ENCODE measurements around the gene EBF3.

The EBF3 gene

DNA sequence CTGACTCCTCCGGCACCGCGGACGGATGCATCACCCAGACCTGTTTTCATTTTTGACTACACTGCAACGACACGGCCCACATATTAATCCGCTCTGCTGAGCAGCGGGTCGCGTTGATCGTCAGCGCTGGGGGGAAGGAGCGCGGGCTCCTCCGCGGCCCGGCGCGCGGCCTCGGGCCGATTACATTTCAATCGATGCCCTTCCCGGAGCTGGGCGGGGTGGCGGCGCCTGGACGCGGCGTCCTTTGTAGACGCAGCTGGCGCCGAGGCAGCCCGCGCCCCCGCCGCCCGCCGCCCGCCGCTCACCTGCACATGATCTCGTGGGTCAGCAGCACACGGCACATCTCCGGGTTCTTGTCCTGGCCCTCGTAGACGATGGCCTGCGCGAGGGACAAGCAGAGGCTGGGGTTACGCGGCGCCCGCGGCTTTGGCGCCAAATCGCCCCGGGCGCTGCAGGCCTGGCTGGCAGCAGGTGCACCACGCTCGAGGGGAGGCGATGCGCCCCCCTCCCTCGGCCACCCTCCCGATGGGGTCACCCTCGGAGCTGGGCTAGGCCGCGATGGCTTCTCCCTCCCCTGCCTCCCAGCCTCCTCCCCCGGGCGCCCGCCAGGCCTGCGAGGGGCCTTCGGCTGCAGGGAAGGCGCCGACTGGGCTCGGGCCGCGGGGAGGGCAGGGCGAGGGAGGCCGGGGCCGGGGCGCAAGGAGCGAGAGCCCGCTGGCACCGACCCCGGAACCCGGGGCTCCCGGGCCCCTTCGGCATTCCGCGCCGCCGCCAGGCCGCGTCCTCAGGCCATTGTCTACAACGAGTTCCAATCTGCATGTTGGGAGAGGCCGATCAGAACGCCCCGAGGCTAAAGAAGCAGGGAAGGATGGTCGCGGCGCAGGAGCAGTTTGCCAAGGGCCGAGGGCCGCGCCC is 5.2 kb downstream of the EBF3 start:
- DNase-seq (ENCODE audit: insufficient read length, low spot score), result no peak
- TF ChIP-seq, protein P1, sequence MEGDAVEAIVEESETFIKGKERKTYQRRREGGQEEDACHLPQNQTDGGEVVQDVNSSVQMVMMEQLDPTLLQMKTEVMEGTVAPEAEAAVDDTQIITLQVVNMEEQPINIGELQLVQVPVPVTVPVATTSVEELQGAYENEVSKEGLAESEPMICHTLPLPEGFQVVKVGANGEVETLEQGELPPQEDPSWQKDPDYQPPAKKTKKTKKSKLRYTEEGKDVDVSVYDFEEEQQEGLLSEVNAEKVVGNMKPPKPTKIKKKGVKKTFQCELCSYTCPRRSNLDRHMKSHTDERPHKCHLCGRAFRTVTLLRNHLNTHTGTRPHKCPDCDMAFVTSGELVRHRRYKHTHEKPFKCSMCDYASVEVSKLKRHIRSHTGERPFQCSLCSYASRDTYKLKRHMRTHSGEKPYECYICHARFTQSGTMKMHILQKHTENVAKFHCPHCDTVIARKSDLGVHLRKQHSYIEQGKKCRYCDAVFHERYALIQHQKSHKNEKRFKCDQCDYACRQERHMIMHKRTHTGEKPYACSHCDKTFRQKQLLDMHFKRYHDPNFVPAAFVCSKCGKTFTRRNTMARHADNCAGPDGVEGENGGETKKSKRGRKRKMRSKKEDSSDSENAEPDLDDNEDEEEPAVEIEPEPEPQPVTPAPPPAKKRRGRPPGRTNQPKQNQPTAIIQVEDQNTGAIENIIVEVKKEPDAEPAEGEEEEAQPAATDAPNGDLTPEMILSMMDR (IDR thresholded peaks at IDR 0.05; ENCODE audit: insufficient read depth, missing control alignments), result no peak
- FAIRE-seq, result no peak

DNA sequence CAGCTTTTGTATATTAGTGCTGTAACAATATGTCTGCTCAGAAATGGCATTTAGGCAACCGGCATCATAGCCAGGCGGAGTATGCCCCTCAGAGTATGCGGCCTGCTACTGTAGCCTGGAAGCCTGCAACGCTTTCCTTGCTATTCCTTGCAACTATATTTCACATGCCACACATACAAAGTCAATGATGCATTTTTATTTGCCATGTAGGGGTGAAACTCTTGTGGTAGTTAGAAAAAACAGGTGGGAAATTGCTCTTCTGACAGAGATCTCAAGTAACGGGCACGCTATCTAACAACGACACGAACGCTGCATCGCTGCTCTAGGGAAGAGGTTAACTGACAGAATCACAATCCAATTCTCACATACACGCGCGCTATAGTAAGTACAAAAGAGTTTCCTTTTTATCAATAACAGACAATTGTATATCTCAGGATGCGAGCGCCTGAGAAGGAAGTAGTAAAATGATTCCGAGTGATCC is 5.9 kb downstream of the EBF3 start:
- FAIRE-seq (no peak), DNase-seq (ENCODE audit: insufficient read length, low spot score) (no peak)
- TF ChIP-seq, protein P1 (IDR thresholded peaks at IDR 0.05; ENCODE audit: insufficient read depth, missing control alignments), result peak; percentile 36

DNA sequence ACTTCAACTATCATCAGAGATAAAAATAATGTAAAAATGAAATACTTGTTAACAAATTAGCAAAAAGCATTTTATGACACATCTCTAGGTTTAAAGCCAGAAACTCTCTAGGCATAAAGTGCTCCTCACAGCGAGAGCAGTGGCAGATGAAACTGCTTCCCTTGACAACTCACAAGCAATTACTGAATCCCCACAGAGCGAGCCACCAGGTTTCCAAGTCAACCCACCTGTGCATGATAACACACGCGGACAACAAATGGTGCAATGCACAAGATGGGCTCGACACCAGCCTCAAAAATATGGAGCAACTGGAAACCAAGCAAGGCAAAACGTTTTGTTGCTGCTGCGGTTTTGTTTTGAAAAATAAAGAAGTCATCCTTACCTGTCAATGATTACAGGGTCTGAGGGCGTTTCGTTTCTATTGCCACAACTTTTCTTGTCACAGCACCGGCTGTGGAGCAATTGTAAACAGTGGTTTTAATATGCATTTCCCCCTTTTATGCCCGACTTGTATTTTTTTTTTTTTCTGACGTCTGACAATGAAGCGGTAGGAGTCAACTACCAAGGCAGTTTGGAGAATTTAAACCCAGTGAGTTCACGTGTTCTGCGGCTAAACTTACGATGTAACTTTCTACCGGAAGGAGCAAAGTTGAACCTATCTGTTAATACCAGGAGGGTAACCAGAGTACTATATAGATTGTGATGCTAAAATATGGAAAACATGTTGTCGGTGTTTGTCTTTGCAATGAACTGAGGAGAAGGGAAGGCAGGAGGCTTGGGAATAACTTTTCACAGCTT is 7.0 kb downstream of the EBF3 start:
- TF ChIP-seq, protein P1 (IDR thresholded peaks at IDR 0.05; ENCODE audit: insufficient read depth, missing control alignments), result no peak
- no peak for DNase-seq (ENCODE audit: insufficient read length, low spot score)
- FAIRE-seq, result no peak

DNA sequence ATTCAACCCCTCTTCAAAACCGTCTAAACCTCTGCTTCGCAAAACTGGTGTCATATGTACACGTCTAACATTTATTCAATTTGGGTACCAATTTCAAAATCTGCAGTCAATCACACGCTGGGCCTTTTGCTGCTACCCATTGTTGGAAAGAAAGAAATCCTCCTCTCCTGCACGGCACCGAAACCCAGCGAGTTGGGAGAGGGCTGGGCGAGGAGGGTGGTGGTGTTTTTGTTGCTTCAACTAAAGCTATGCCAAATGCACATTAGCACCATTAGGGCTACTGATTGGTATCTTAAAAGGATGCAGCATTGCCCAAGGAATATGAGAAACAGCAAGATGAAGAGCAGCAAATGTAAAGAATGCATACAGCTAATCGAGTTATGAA is 7.8 kb downstream of the EBF3 start:
- TF ChIP-seq, protein P1 (IDR thresholded peaks at IDR 0.05; ENCODE audit: insufficient read depth, missing control alignments), result no peak
- DNase-seq (ENCODE audit: insufficient read length, low spot score) (no peak), FAIRE-seq (no peak)

DNA sequence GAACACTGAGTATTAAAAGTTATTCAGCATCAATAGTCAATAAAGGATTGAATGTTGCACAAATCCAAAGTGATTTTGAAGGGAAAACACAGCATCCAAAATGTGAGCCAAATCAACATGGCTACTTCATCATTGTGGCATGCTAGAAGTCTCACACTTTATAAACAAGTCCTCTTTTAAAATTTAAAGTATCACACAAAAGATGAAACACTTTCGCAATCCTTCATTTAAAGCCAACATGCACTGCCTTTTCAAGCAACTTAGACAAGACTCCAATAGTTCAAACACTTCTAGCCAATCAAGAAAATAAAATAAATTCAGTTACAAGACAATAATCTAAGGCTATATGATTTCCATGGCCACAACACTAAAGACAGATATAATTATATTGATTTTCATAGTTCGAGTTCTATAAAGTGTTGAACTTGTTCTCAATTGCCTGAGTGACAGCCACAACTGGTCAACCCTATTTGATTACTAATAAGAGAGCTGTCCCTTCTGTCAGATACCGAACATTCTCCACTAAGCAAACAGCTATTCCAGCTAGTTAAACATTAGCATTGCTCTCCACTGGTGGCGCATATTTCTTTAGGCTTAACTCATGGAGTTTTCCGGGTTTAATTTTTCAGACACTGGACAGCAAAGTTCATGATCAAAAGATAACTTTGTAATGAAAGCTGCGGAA is 8.3 kb downstream of the EBF3 start:
- FAIRE-seq (no peak), DNase-seq (ENCODE audit: insufficient read length, low spot score) (no peak)
- TF ChIP-seq, protein P1 (IDR thresholded peaks at IDR 0.05; ENCODE audit: insufficient read depth, missing control alignments), result no peak

DNA sequence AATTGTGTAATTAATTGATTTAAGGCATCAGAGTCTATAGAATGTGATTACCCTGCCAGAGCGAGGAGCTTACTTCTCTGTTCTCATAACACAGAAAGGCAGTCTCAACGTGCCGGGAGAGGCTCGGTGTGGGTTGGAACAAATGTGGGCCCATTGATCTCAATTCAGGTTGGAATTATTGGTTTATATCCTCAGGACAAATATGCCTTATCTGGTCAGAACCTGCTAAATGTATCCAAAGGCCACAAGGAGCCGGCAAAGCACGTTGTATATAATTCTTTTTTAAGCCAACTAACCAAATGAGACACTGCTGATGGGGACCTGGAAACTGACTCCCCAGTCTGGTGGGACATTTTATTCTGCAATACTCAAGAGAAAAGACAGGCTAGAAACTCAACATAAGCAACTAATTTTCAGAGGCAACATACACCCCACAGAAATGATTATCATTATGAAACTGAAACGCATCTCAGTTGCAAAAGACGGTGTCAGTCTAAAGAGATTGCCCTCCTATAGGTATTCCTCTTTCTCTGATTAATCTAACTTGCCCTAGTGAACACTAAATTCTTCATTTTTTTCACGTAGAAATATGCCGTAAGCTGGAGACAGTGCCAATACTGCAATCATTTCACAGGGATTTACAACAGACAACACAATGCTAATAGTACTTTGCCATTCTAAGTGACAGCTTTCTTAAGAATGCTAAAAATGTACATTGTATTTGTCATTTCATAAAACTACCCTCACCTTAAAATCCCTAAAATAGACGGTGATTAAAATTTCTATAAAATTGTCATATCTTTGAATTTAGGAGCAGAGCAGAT is 9.4 kb downstream of the EBF3 start:
- no peak for DNase-seq (ENCODE audit: insufficient read length, low spot score)
- FAIRE-seq, result no peak
- TF ChIP-seq, protein P1 (IDR thresholded peaks at IDR 0.05; ENCODE audit: insufficient read depth, missing control alignments), result no peak

Measured in D721Med (cell line).